HG02763 (cell line): ENCODE measurements around the gene AKAP11.

ENCODE experiments used
- ATAC-seq: cut with Tn5 transposase; IDR thresholded peaks from one replicate; pipeline ENCODE4 v1.9.1; 2021; ENCODE audit warnings: mild to moderate bottlenecking, moderate library complexity; ENCODE audit not compliant: unreplicated experiment

The AKAP11 gene

DNA sequence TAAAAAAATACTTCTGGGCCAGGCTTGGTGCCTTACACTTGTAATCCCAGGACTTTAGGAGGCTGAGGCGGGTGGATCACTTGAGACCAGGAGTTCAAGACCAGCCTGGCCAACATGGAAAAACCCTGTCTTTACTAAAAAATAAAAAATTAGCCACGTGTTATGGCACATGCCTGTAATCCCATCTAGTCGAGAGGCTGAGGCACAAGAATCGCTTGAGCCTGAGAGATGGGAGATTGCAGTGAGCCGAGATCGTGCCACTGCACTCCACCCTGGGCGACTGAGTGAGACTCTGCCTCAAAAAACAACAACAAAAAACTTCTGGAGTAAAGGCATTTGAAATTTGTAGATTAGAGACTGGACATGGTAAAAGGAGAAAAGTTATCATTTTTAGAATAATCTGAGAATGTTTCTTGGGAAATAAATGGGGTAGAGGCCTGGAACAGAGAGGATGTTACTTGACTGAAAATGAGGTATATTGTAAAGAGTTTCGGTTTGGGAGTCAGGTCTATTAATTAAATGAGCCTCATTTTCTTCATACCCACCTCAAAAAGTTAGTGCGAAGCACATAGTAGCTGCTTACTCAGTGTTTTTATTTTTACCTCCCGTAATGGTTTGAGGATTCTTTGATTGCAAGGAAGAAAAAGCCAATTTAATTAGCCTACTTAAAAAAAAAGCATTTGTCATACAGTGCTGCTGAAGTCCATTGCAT lies 2.6 kb downstream of the AKAP11 start:
- ATAC-seq = no peak

GRCh38 chr13:42275098-42275471 lies 3.1 kb downstream of the AKAP11 start:
- peak; percentile 29 for ATAC-seq

DNA sequence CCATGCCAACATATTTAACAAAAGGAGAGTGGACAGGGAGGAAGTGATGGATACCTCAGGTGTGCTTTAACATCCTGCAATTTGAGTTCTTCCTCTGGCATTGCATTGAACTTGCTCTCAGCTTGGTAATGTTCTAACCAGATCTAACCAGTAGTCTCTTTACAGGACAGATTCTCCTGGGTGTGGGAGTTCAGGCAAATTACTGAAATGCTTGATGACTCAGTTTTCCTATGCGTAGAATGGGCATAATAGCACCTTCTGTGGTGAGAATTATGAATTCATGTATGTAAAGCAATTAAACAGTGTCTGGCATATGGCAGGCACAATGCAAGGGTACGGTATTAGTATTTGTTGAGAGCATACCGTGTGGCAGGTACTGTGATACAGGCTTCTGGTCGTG lies 3.6 kb downstream of the AKAP11 start:
- no peak for ATAC-seq

GRCh38 chr13:42276683-42277082 lies 4.7 kb downstream of the AKAP11 start:
- no peak for ATAC-seq

DNA sequence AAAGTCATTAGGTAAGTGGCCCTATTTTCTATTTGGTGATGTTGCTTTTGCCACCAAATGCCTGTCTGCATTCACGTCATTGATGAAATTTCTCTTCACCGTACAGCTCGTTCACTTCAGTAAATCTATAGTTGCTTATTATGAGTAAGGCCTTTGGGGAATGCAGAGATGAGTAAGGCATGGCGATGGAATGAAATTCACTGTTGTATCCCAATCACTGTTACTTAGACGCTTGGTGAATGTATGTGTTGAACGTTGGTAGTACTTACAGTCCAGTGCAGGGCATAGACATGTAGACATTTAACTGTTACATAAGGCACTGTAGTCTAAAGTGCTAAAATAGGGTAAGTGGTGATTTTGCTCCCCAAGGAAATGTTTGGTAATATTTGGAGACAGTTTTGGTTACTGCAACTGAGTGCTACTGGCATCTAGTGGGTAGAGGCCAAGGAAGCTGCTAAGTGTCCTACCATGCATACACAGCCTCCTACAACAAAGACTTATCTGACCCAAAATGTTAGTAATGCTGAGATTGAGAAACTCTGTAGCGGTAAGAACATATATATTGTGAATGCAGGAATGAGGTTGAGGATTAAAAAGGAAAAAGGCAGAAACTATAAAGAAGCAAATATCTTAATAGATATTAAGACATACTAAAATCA lies 5.8 kb downstream of the AKAP11 start:
- no peak for ATAC-seq

- ATAC-seq = no peak
Measured at GRCh38 chr13:42279080-42279479, 7.1 kb downstream of the AKAP11 start.

DNA sequence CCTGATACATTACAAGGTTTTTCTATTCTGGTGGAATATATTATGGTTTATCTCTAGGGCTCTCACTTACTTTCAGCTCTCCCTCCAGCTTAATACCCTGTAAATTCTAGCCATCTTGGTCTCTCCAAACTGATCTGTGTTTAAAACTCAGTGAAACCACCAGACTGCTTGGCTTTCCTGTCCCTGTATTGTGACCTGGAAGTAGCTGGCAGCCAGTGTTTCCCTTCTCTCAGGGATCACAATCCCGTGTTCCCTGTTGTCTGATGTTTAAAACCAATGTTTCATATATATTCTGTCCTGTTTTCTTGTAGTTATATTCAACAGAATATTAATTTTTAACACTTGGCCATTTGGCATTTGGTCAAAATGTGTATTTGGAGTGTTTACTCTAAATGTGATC lies 8.0 kb downstream of the AKAP11 start:
- ATAC-seq = no peak

- no peak for ATAC-seq
Measured at GRCh38 chr13:42280537-42280936, 8.6 kb downstream of the AKAP11 start.

GRCh38 chr13:42283574-42283973 lies 11.6 kb downstream of the AKAP11 start:
- no peak for ATAC-seq

DNA sequence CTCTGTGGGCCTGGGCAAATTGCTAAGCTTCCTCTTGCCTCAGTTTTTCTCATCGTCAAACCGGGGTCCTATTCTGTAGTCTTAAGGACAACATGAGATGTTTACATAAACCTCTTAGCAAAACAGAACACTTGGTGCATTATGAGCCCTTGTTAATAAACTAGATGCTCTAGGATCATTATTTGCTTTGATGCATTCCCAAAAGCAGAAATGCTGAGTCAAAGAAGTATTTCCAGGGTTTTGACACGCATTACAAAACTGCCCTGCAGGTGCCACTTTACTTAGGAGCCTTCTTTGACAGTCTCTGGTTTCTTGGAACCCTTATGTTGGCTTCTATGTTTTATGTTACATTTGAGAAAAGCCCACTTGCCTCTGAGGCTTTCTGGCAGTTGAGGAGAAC lies 12.1 kb downstream of the AKAP11 start:
- no peak for ATAC-seq

DNA sequence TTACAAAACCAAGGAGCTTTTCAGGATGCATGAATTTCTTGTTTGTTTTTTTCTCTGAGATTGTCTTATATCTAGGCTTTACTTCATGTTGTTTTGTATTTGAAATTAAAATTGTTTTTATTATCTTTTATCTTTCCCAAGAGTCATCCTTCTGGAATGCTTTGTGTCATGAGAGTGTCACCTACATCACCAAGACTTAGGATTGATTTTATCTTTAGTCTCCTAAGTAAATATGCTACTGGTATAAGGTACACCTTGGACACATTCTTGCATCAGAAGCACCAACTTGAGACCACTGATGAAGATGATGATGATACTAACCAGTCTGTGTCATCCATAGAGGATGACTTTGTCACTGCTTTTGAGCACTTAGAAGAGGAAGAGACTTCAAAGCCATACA lies 26.4 kb downstream of the AKAP11 start:
- no peak for ATAC-seq

- no peak for ATAC-seq
Measured at GRCh38 chr13:42305503-42305902, 33.6 kb downstream of the AKAP11 start.

DNA sequence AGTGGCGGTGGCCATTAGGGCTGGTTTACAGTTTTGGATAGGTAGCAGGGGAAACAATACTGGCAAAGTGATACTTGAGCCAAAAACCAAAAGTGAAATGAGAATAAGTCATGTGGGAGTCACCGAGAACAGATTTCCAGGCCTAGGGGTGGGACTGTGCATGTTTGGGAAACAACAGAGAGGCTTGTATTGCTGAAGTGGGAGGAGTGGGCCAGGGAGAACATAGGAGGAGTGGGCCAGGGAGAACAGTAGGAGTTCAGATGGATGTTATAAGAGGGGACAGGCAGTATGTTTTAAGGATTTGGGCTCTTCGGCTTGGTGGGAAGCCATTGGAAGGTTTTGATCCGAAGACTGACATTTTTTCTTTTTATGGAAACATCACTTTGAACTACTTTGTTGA lies 35.5 kb downstream of the AKAP11 start:
- ATAC-seq = no peak

DNA sequence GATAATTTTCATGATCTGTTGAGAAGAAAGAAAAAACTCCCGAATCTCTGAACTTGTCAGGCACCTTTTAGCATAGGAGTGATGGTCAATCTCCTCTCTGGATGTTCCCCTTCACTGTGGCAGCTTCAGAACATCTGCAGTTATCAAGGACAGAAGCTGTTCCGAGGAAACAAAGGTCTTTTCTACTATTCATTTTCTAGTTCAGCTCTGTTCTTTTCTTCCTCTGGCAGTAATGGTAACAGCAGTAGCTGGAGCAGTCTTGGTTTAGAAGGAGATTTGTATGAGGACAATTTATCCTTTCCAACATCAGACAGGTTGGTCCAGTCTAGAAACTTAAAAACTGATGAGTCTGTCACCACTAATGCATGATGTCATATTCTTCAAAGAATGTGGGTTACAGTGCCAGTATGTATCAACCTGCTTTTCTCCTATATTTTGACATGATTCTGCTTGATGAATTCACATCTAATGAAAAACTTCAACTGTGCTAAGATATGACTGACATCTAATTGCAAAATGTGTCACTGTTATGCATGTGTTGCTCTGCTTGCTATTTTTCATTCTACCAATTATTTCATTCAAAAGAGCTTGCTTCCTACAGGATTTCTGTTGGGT lies 41.0 kb downstream of the AKAP11 start:
- no peak for ATAC-seq

- no peak for ATAC-seq
Measured at GRCh38 chr13:42318570-42318969, 46.6 kb downstream of the AKAP11 start.

DNA sequence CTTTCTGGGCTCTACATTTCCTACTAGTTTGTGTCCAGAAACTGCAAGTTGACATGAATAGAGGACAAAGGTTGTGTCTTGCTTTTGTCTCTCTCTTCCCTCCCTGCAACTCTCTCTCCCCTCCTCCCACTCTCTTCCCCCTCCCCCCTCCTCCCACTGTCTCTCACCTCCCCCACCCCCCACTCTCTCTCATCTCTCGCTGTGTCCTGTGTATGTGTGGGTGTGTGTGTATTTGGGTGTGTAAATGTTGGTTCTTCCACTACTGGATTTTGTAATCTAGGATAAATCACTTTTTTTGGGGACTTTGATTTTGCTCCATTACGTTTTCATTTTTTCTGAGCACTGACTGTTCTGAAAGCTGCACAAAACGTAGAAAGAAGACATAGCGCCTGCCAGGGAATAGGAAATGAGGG lies 48.4 kb downstream of the AKAP11 start:
- ATAC-seq = no peak

DNA sequence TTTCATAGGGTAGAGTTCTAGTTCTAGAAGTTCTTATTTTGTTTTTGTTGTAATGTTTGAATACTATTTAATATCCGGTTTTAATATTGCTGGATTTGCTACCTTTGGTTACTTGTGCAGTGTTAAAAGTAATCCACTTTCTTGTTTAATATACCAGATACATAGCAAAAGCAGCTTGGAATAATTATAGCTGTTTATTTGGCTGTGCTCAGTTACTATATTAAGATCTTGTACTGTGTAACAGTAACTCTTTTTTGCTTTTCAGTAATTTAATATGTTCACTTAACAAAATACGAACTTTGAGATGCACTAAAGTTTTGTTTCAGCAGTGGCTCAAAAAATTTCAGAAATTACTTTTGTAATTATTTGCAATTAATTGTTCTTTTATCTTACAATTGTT lies 50.9 kb downstream of the AKAP11 start:
- ATAC-seq = no peak

GRCh38 chr13:42324704-42325103 lies 52.8 kb downstream of the AKAP11 start:
- no peak for ATAC-seq

GRCh38 chr13:42327725-42328124 lies 55.8 kb downstream of the AKAP11 start:
- ATAC-seq = no peak

DNA sequence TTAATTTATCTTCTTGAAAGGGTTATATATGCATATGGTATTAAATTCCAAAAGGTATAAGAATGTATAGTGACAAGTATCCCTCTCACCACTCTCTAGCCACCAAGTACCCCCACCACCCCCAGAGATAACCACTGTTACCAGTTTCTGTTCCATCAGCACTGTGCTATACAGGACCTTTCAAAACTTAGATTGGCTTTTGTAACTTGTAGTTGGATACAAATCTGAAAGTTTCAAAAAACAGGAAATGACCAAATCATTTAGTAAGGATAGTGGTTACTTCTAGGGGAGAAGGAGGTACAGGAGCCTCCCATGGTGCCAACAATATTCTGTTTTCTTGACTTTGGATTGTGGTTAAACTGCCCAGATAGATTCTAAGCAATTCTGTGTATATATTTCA lies 56.7 kb downstream of the AKAP11 start:
- no peak for ATAC-seq

- no peak for ATAC-seq
Measured at GRCh38 chr13:42329239-42329638, 57.3 kb downstream of the AKAP11 start.

DNA sequence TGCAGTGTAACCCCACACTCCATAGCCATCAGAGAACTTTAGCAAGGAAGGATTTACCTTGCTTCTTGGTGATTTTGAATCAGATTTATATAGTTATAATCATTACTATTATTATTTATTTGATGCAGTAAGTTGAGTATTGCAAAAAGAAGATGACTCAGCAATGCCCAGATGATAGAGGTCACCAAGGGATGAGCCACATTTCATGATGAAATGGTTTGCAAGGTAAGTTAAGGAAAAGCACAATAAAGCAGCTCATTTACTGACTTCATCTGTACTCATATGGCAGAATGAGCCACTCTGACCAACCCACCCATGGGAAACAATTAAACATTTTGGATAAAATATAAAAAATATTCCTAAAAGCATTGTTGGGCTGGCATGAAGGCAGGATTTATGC lies 59.1 kb downstream of the AKAP11 start:
- ATAC-seq = no peak
